GM20000 (cell line): ENCODE results near the gene NELFB.
A peak's percentile ranks its signal among the peaks of the same experiment; 100 is the strongest.

ENCODE experiments used
- DNase-seq: peaks from one replicate; pipeline ENCODE4 v3.0.0; 2012; ENCODE audit warnings: low spot score
- CTCF ChIP-seq: IDR thresholded peaks from 2 replicates; pipeline ENCODE4 v1.5.1; 2012; ENCODE audit warnings: mild to moderate bottlenecking, control low read depth; ENCODE audit errors: extremely low read depth, missing control alignments

Gene NELFB

GRCh38 chr9:137280474-137281344 lies 25.6 kb downstream of the NELFB start:
- DNase-seq: peak; percentile 87
- peak; percentile 68 for TF ChIP-seq CTCF

- no peak for TF ChIP-seq CTCF
Measured at GRCh38 chr9:137281345-137282116, 26.4 kb downstream of the NELFB start.

GRCh38 chr9:137286975-137287383 lies 31.9 kb downstream of the NELFB start:
- peak; percentile 82 for DNase-seq
- TF ChIP-seq CTCF: peak; percentile 35

More at GRCh38 chr9:137281345-137282116, 26.4 kb downstream of the NELFB start:
- peak; percentile 40 for DNase-seq

- no peak for DNase-seq
- TF ChIP-seq CTCF: no peak
Measured at GRCh38 chr9:137293094-137293481, 38.0 kb downstream of the NELFB start.

- no peak for TF ChIP-seq CTCF
- DNase-seq: no peak
Measured at GRCh38 chr9:137293482-137294090, 38.5 kb downstream of the NELFB start.

GRCh38 chr9:137294091-137294680 lies 39.1 kb downstream of the NELFB start:
- TF ChIP-seq CTCF: no peak
- no peak for DNase-seq
